Activated CD4-positive, alpha-beta memory T cell treated with anti-CD3 and anti-CD28 coated beads for 36 hours (primary cell): ENCODE measurements around the gene TMEM179B. TPM values are rescaled to one million over a fixed set of nuclear protein-coding genes. Genes with fewer than 3 reads are reported as not detected.
"Not testable (repeated sequence)": the region's sequence is repeated elsewhere in the genome, so short reads cannot be mapped to it uniquely, and the experiment has no call there.

Source experiments
- CTCF ChIA-PET: fragments of 350-600 bp; sonication (Branson Sonifier 250); formaldehyde crosslinking; loops from one replicate; lab custom pipeline; 2021; ENCODE audit warnings: antibody characterized with exemption, inconsistent platforms; lab: Charles Lee
- POLR2A ChIA-PET: fragments of 350-600 bp; sonication (Branson Sonifier 250); formaldehyde crosslinking; loops from one replicate; lab custom pipeline; 2021; ENCODE audit warnings: antibody characterized with exemption; lab: Charles Lee
- DNase-seq: peaks from one replicate; pipeline ENCODE4 v3.0.0-alpha.2; 2020
- H3K27ac Mint-ChIP-seq: one replicate; pipeline ENCODE4 v1.8.0; 2021; ENCODE audit warnings: mixed read lengths
- H3K27me3 Mint-ChIP-seq: one replicate; pipeline ENCODE4 v1.8.0; 2021; ENCODE audit warnings: mixed read lengths
- H3K36me3 Mint-ChIP-seq: one replicate; pipeline ENCODE4 v1.8.0; 2021; ENCODE audit warnings: mixed read lengths
- H3K4me1 Mint-ChIP-seq: one replicate; pipeline ENCODE4 v1.8.0; 2021; ENCODE audit warnings: low read depth, mixed read lengths
- H3K4me3 Mint-ChIP-seq: one replicate; pipeline ENCODE4 v1.8.0; 2021; ENCODE audit warnings: mild to moderate bottlenecking, mixed read lengths
- H3K9me3 Mint-ChIP-seq: one replicate; pipeline ENCODE4 v1.8.0; 2021; ENCODE audit warnings: mixed read lengths
- intact Hi-C: fragments of 100-400 bp; cut with micrococcal nuclease; formaldehyde crosslinking; loops from one replicate; pipeline ENCODE4 v1.15.1; 2023
- total RNA-seq, 2 experiments: library from RNA; stranded (reverse); gene quantifications; one replicate each; pipeline ENCODE4 v1.2.3, GENCODE V29; 2021

The TMEM179B gene, protein sequence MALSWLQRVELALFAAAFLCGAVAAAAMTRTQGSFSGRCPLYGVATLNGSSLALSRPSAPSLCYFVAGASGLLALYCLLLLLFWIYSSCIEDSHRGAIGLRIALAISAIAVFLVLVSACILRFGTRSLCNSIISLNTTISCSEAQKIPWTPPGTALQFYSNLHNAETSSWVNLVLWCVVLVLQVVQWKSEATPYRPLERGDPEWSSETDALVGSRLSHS
- total RNA-seq = 10 to 100 TPM; 25.0 to 25.5 TPM

DNA sequence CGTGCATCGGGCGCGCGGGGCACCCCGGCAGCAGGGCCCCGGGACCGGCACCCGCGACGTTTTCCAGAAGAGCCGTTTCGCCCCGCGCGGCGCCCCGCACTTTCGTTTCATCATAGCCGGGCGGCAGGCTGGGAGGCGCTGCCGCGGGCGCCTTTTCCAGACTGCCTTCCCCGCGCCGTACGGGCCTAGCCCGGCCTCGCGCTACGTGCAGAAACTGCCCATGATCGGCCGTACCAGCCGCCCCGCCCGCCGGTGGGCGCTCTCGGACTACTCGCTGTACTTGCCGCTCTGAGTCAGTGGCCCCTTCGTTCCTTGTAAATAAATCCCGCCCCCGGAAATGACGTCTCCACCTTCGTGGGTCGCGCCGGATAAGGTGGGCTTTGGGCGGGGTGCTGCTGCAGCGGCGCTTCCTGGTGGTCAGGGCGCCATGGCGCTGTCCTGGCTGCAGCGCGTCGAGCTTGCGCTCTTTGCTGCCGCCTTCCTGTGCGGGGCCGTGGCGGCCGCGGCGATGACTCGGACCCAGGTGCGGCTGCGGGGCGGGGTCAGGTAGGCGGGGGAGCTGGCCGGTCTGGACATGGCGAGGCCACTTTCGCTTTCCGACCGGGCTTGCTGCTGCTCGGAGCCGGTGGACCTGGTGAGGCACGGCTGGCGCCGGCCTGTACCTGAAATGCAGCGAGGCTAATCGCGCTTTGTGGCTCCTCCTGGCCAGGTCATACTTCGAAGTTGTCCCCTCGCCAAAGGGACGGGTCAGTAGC, at the start of gene TMEM179B:
TMEM179B (plus strand) TSS at position 398 of the 755 bp plus-strand sequence; CDS start at position 428, 30 bp downstream.
- peak; percentile 98 for DNase-seq
- H3K9me3 Mint-ChIP-seq = no peaks in the 10 kb centered on the region
- CTCF ChIA-PET = interaction anchor here (0.6 to 4.1 kb wide), 41 partner anchors 9 to 237 kb away, joined by 3 to 89 read pairs (median 7); partner anchors contain the start of genes B3GAT3, C11orf98, CSKMT and HNRNPUL2
- peaks cover 21% of the 10 kb centered on the region for H3K36me3 Mint-ChIP-seq
- peaks cover 39% of the 10 kb centered on the region for H3K4me1 Mint-ChIP-seq
- H3K27me3 Mint-ChIP-seq = no peaks in the 10 kb centered on the region
- POLR2A ChIA-PET = interaction anchor here (0.9 to 7.7 kb wide), 22 partner anchors 10 to 196 kb away, joined by 3 to 96 read pairs (median 8); partner anchors contain the start of genes C11orf98, CSKMT, HNRNPUL2 and INTS5
- peak within 1 kb of the TSS; percentile 95 for H3K4me3 Mint-ChIP-seq
- intact Hi-C loops = loop anchor here (1.0 kb wide), 7 partner anchors 16 to 94 kb away; partner anchors contain the start of genes HNRNPUL2, NXF1, TAF6L and WDR74
- H3K27ac Mint-ChIP-seq = peak within 1 kb of the TSS; percentile 93

DNA sequence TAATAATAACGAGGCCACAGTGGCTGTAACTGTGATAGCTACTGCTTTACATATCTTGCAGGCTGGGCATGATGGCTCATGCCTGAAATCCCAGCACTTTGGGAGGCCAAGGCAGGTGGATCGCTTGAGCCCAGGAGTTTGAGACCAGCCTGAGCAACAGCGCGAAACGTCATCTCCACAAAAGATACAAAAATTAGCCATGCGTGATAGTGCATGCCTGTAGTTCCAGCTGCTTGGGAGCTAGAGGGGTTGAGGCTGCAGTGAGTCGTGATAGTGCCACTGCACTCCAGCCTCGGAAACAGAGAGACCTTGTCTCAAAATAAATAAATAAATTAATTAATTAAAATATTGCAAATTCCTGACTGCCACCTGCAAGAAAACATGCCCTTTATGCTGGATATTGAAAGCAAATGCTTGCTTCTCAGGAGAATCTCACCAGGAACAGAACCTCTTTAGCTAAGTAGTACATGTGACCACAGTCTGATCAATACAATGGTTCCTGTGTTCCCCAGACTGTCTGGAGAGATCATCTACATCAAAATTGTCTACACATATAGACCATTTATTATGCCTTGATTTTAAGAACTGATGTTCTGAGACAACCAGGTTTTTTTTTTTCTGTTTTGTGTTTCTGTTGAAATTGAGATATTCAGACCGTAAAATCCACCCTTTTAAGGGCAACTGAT, 39.6 kb upstream of the TMEM179B start:
- Mint-ChIP-seq H3K27ac (no peak overlapping the region), H3K36me3 (peaks cover 10% of the 10 kb centered on the region), H3K27me3 (no peaks in the 10 kb centered on the region), H3K9me3 (no peaks in the 10 kb centered on the region), H3K4me3 (no peak overlapping the region), H3K4me1 (peaks cover 16% of the 10 kb centered on the region)
- intact Hi-C loops = no loop called here
- POLR2A ChIA-PET = no interaction called here
- no peak for DNase-seq
- CTCF ChIA-PET = no interaction called here

DNA sequence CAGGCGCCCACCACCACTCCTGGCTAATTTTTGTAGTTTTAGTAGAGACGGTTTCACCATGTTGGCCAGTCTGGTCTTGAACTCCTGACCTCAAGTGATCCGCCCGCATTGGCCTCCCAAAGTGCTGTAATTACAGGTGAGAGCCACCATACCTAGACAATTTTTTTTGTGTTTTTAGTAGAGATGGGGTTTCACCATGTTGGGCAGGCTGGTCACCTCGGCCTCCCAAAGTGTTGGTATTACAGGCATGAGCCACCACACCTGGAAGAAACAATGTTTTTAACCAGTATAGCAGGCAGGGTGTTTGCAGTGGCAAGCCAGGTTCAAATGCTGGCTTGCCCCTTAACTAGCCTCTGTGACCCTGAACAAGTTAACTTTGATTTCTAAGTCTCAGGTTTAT, 37.3 kb upstream of the TMEM179B start:
- intact Hi-C loops = loop anchor here (5.0 kb wide), 1 partner anchor 43 kb away; the partner anchor contains the start of genes BSCL2 and GNG3
- POLR2A ChIA-PET, H3K27me3 Mint-ChIP-seq, CTCF ChIA-PET, H3K4me3 Mint-ChIP-seq, H3K9me3 Mint-ChIP-seq, DNase-seq: not testable (repeated sequence)
- Mint-ChIP-seq H3K27ac (peak overlapping the region; percentile 45), H3K36me3 (peaks cover 11% of the 10 kb centered on the region), H3K4me1 (peaks cover 29% of the 10 kb centered on the region)

DNA sequence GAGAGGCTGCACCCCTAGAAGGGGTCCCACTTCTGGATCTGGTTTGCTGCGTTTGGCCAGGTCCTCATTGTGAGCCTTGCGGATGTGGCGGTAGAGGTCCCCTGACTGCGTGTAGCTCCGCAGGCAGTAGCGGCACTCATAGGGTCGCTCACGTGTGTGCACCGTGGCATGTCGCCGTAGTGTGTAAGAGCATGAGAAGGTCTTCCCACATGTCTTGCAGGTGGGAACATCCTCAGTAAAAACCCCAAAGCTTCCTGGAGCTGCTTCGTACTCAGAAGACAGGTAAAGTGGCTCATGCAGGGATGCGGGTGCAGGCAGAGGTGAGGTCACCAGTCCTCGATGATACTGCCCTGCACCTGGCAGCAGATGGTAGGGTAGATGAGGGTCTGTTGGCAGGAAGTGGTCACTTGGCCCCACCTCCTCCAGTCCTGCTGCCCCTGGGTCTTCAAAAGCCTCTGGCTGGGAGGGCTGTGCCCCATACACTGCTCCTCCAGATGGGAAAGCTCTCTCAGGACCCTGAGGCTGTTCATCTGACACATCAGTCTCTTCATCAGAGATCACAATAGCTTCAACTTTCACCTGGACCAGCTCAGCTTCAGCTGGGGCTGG, 34.9 kb upstream of the TMEM179B start:
- H3K4me3 Mint-ChIP-seq = no peak overlapping the region
- no peaks in the 10 kb centered on the region for H3K9me3 Mint-ChIP-seq
- POLR2A ChIA-PET = interaction anchor here (1.5 to 2.7 kb wide), 4 partner anchors 10 to 103 kb away, joined by 4 to 26 read pairs (median 14); partner anchors contain the start of gene POLR2G
- intact Hi-C loops = loop anchor here (5.0 kb wide), 1 partner anchor 45 kb away; the partner anchor contains the start of genes BSCL2 and GNG3
- peaks cover 11% of the 10 kb centered on the region for H3K36me3 Mint-ChIP-seq
- no peak for DNase-seq
- CTCF ChIA-PET = interaction anchor here (2.2 to 3.0 kb wide), 3 partner anchors 10 to 35 kb away, joined by 6 to 32 read pairs (median 12); partner anchors contain the start of genes POLR2G, TMEM179B and TTC9C
- peaks cover 29% of the 10 kb centered on the region for H3K4me1 Mint-ChIP-seq
- H3K27ac Mint-ChIP-seq = no peak overlapping the region
- H3K27me3 Mint-ChIP-seq = no peaks in the 10 kb centered on the region

DNA sequence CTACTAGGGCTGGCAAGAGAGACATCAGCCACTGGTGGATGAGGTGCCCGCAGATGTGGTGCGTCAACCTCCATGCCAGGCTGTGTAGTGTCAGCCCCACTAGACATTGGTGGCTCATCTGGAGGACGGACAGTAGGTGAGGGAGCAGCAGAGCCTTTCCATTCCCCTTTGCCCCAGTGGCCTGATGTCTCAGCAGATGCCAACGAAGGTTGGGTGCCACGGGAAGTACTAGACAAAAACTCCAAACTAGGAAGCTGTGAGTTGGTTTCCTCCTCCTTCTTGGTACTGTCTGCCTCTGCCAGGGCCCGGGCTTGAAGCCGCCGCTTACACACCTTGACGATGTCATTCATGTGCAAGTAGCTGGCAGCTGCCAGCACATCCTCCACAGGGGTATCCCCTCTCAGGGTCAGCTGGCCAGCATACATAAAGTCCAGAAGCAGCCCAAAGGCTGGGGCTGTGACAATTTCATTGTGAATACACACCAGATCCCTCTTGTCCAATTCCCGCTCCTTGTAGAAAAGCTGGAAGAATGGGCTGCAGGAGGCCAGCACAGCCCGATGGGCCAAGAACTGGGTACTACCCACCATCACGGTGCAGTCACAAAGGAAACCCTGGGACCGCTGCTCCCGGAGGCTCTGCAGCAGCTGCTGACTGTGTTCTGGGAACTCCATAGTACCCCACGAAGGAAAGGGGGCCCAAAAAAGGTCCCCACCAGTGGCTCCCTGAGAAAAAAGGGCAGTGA, 34.0 kb upstream of the TMEM179B start:
- Mint-ChIP-seq H3K36me3 (peaks cover 11% of the 10 kb centered on the region), H3K4me1 (peaks cover 26% of the 10 kb centered on the region), H3K27ac (peak overlapping the region; percentile 99), H3K9me3 (no peaks in the 10 kb centered on the region), H3K4me3 (peak overlapping the region; percentile 99), H3K27me3 (no peaks in the 10 kb centered on the region)
- ChIA-PET POLR2A (interaction anchor here (0.5 to 2.7 kb wide), 23 partner anchors 9 to 209 kb away, joined by 3 to 32 read pairs (median 7); partner anchors contain the start of genes C11orf98, CSKMT, EEF1G and HNRNPUL2), CTCF (interaction anchor here (0.6 to 3.0 kb wide), 13 partner anchors 9 to 1455 kb away, joined by 3 to 32 read pairs (median 4); partner anchors contain the start of genes POLR2G, SLC3A2, TAF6L and TMEM179B)
- DNase-seq = no peak
- intact Hi-C loops = loop anchor here (5.0 kb wide), 1 partner anchor 46 kb away; the partner anchor contains the start of genes BSCL2 and GNG3

DNA sequence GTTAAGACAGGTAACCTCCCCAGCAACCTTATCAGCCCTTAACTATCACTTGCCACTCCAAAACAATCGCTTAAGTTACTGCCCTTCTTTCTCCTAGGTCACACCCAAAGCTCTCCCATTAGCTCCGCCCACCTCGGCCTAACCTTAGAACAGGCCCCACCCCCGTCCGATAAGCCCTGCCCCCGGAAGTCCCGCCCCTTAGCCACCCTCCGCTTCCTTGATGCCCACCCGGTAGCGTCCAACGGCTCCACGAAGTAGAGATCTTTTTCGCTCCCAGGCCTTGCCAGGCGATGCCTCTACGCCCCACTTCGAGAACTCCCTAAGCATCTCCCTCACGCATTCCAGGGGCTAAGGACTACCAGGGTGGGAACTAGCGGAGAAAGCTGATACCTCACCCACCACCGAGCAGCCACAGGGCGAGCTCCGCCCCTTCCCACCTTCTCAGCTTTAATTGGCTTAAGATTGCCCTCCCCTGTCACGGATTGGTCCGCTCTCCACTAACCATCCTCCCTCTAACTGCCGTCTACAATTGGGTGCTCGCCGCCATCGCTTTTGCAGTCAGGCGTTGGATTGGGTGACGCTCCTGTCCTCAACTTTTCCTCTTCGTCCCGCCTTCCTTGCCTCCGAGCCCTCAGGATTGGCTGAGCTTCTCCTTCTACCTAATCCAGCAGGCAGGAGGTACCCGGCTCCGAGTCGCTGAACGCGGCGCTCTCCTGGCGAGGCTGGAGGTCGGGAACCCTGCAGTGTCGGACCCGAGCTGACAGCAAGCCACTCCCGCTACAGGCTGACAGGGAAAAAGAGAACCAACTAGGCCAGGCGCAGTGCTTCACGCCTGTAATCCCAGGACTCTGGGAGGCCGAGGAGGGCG, 33.2 kb upstream of the TMEM179B start, which contains the start of gene ZBTB3:
ZBTB3 (minus strand) TSS at position 425 of the 868 bp plus-strand sequence. CDS start 496 bp downstream, outside the sequence.
- Mint-ChIP-seq H3K9me3 (no peaks in the 10 kb centered on the region), H3K36me3 (peaks cover 8% of the 10 kb centered on the region), H3K27ac (peak within 1 kb of the TSS; percentile 99), H3K4me3 (peak within 1 kb of the TSS; percentile 99), H3K27me3 (no peaks in the 10 kb centered on the region), H3K4me1 (peaks cover 23% of the 10 kb centered on the region)
- intact Hi-C loops = loop anchor here (1.0 to 5.0 kb wide), 4 partner anchors 17 to 51 kb away; partner anchors contain the start of genes BSCL2, GNG3, NXF1 and TAF6L
- CTCF ChIA-PET = interaction anchor here (0.6 to 3.0 kb wide), 15 partner anchors 8 to 1454 kb away, joined by 3 to 32 read pairs (median 4); partner anchors contain the start of genes POLR2G, SLC3A2, TAF6L and TMEM179B
- POLR2A ChIA-PET = interaction anchor here (0.5 to 2.7 kb wide), 27 partner anchors 8 to 209 kb away, joined by 3 to 32 read pairs (median 5); partner anchors contain the start of genes C11orf98, CSKMT, EEF1G and HNRNPUL2
- DNase-seq = peak; percentile 98

DNA sequence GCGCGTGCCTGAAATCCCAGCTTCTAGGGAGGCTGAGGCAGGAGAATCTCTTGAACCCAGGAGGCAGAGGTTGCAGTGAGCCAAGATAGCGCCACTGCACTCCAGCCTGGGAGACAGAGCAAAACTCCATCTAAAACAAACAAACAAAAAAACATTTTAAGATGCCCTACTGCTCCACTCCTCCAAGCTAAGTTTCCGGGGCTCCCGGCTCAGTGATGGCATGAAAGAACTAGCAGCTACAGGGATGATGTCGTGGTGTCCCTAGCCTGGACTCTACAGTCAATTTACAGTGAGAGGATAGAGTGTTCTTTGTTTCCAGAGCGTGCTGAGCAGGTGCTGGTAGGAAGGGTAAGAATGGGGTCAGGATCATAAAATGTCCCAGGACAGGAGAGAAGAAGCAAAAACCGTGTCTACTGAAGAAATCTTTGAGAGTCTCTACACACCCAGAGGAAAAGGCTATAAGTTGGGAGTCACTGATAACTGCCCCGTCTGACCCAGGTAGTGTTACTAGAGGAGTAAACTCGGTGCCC, 32.1 kb upstream of the TMEM179B start:
- intact Hi-C loops = loop anchor here (2.0 kb wide), 2 partner anchors 16 to 50 kb away; partner anchors contain the start of genes NXF1 and TAF6L
- no peaks in the 10 kb centered on the region for H3K27me3 Mint-ChIP-seq
- H3K27ac Mint-ChIP-seq = no peak overlapping the region

DNA sequence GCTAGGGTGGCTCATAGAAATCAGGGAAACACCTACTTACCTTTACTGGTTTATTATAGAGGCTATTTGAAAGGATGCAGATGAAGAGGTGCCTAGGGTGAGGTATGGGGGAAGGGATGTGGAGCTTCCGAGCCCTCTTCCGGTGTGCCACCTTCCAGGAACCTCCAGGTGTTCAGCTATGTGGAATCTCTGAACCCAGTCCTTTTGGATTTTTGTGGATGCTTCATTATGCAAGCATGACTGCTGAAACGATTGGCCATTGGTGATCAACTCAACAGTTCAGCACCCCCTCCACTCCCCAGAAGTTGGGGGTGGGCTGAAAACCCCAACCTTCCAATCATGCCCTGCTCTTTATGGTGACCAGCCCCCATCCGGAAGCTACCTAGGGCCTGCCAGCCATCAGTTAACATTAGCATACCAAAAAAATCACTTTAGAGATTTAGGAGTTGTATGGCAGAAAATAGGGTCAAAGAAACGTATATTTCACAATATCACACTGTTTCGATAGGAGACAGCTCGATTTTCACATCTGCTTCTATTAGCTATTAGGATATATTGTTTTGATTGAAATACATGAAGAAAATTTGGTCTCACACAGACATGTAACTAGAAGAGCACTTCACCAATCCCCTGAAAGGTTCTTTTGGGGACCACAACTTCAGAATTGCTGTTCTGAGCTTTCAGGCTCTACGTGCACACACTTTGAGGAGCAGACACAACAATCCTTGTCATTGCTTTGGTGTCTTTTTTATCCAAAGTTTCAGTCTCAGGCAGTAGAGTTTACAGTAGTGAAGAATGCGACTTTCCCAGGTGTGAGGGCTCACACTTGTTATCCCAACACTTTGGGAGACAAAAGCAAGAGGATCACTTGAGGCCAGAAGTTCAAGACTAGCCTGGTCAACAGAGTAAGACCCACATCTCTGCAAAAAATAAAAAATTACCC, 29.1 kb upstream of the TMEM179B start:
- Mint-ChIP-seq H3K36me3 (peaks cover 7% of the 10 kb centered on the region), H3K9me3 (no peaks in the 10 kb centered on the region), H3K27ac (no peak overlapping the region), H3K4me1 (peaks cover 25% of the 10 kb centered on the region), H3K4me3 (no peak overlapping the region), H3K27me3 (no peaks in the 10 kb centered on the region)
- CTCF ChIA-PET = interaction anchor here (0.6 to 0.9 kb wide), 2 partner anchors 27 to 28 kb away, joined by 3 read pairs; no protein-coding TSS in a partner anchor
- POLR2A ChIA-PET = interaction anchor here (0.6 kb wide), 1 partner anchor 18 kb away, joined by 4 read pairs; no protein-coding TSS in a partner anchor
- DNase-seq = no peak
- intact Hi-C loops = no loop called here

More for the DNA sequence above, 32.1 kb upstream of the TMEM179B start:
- POLR2A ChIA-PET = interaction anchor here (1.3 to 2.6 kb wide), 5 partner anchors 14 to 86 kb away, joined by 5 to 32 read pairs (median 14); partner anchors contain the start of genes HNRNPUL2, NXF1, TAF6L and TTC9C
- Mint-ChIP-seq H3K4me3 (peak overlapping the region; percentile 13), H3K9me3 (no peaks in the 10 kb centered on the region), H3K4me1 (peaks cover 16% of the 10 kb centered on the region), H3K36me3 (peaks cover 4% of the 10 kb centered on the region)
- no peak for DNase-seq
- CTCF ChIA-PET = interaction anchor here (2.4 to 3.0 kb wide), 2 partner anchors 14 to 32 kb away, joined by 9 to 32 read pairs; partner anchors contain the start of gene TMEM179B
